ENCODE results near the gene URB2. TPM values are rescaled to one million over a fixed set of nuclear protein-coding genes. Genes with fewer than 3 reads are reported as not detected.

URB2 gene
- total and polyA plus RNA-seq, 7 experiments from 2014 or later: 5.6 to 18.2 (median 10.3) TPM

DNA sequence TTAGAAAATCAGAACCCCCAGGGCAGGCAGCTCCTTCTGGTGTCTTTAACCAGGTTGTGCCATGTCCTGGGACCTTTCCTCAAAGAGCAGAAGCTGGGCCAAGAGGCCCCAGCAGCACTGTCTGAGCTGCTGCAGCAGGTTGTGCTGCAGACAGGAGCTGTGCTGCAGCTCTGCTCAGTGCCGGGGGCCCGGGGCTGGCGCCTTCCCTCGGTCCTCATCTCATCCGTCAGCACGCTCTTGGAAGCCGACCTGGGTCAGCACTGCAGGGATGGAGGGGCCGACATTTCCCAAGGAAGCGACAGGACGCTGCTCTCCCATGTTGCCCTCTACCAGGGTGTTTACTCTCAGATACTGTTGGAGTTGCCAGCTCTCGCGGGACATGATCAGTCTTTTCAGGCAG is 11.7 kb downstream of the URB2 start:
- no peaks in the 10 kb centered on the region for H3K9me3 ChIP-seq (ENCODE audit: control insufficient read depth in 2 of 3, low read length in 3 of 3)
- H3K4me1 Mint-ChIP-seq: peaks cover 0 to 18% (median 7%) of the 10 kb centered on the region in 7 donors
- H3K36me3 Mint-ChIP-seq: peaks cover 7 to 45% (median 15%) of the 10 kb centered on the region in 5 donors
- intact Hi-C loops (cut with micrococcal nuclease): no loop called here
- ChIA-PET CTCF (no interaction called here), POLR2A (interaction anchor here (0.6 kb wide), 1 partner anchor 640 kb away, joined by 3 read pairs; no protein-coding TSS in a partner anchor)
- H3K4me3 Mint-ChIP-seq: no peak overlapping the region
- ATAC-seq (no peak), DNase-seq (no peak)
- no peaks in the 10 kb centered on the region for H3K27me3 ChIP-seq (ENCODE audit: control insufficient read depth in 2 of 2, insufficient read depth in 2 of 2, low read length in 2 of 2)
- no peaks in the 10 kb centered on the region for H3K9me3 Mint-ChIP-seq
- no peak overlapping the region for H3K4me3 ChIP-seq (ENCODE audit: low read length)
- H3K27me3 Mint-ChIP-seq: no peaks in the 10 kb centered on the region
- peaks cover 0 to 51% (median 13%) of the 10 kb centered on the region in 3 experiments for H3K36me3 ChIP-seq (ENCODE audit: control insufficient read depth in 2 of 3, insufficient read depth in 3 of 3, low read length in 3 of 3)
- no peaks in the 10 kb centered on the region for H3K4me1 ChIP-seq (ENCODE audit: control insufficient read depth in 2 of 2, insufficient read depth in 2 of 2, low read length in 2 of 2)
- H3K27ac ChIP-seq (ENCODE audit: low read depth, low read length): no peak overlapping the region
- H3K27ac Mint-ChIP-seq: no peak overlapping the region

DNA sequence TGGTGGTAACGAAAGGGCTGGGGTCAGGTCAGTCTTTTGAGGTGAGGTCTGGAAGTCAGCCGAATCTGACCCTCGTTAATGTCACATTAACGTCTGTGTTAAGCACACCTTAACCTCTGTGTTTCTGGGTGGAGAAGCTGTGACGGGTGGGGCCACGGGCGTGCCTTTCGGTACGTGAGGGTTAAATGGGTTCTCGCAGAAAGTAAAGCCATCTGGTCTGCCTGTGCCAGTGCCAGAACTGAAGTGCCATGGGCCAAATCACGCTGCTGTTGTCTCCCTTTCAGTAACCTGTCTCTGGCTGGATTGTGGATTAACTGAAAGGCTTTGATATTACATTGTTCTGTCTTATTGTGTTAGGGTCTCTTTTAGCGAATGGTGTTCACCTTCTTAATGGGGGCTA is 14.4 kb downstream of the URB2 start:
- no peaks in the 10 kb centered on the region for H3K9me3 Mint-ChIP-seq
- DNase-seq (no peak), ATAC-seq (no peak)
- Histone ChIP-seq H3K27ac (ENCODE audit: low read depth, low read length) (no peak overlapping the region), H3K36me3 (ENCODE audit: control insufficient read depth in 2 of 3, insufficient read depth in 3 of 3, low read length in 3 of 3) (peaks cover 0 to 66% (median 8%) of the 10 kb centered on the region in 3 experiments), H3K4me1 (ENCODE audit: control insufficient read depth in 2 of 2, insufficient read depth in 2 of 2, low read length in 2 of 2) (no peaks in the 10 kb centered on the region), H3K4me3 (ENCODE audit: low read length) (no peak overlapping the region), H3K27me3 (ENCODE audit: control insufficient read depth in 2 of 2, insufficient read depth in 2 of 2, low read length in 2 of 2) (no peaks in the 10 kb centered on the region), H3K9me3 (ENCODE audit: control insufficient read depth in 2 of 3, low read length in 3 of 3) (no peaks in the 10 kb centered on the region)
- ChIA-PET POLR2A (no interaction called here), CTCF (interaction anchor here (0.7 kb wide), 1 partner anchor 109 kb away, joined by 3 read pairs; no protein-coding TSS in a partner anchor)
- intact Hi-C loops (cut with micrococcal nuclease): no loop called here
- H3K36me3 Mint-ChIP-seq: peaks cover 12 to 49% (median 16%) of the 10 kb centered on the region in 5 donors
- no peak overlapping the region for H3K27ac Mint-ChIP-seq
- peak overlapping the region in 1 of 10 donors; percentile 4 for H3K4me3 Mint-ChIP-seq
- H3K4me1 Mint-ChIP-seq: peaks cover 3 to 14% (median 7%) of the 10 kb centered on the region in 7 donors
- H3K27me3 Mint-ChIP-seq: no peaks in the 10 kb centered on the region

GRCh38 chr1:229641306-229641705 is 15.3 kb downstream of the URB2 start:
- H3K36me3 Mint-ChIP-seq: peaks cover 15 to 47% (median 20%) of the 10 kb centered on the region in 5 donors
- no peak overlapping the region for H3K4me3 Mint-ChIP-seq
- Histone ChIP-seq H3K27me3 (ENCODE audit: control insufficient read depth in 2 of 2, insufficient read depth in 2 of 2, low read length in 2 of 2) (no peaks in the 10 kb centered on the region), H3K36me3 (ENCODE audit: control insufficient read depth in 2 of 3, insufficient read depth in 3 of 3, low read length in 3 of 3) (peaks cover 0 to 65% (median 0%) of the 10 kb centered on the region in 3 experiments), H3K4me3 (ENCODE audit: low read length) (no peak overlapping the region), H3K27ac (ENCODE audit: low read depth, low read length) (no peak overlapping the region), H3K4me1 (ENCODE audit: control insufficient read depth in 2 of 2, insufficient read depth in 2 of 2, low read length in 2 of 2) (no peaks in the 10 kb centered on the region), H3K9me3 (ENCODE audit: control insufficient read depth in 2 of 3, low read length in 3 of 3) (no peaks in the 10 kb centered on the region)
- ATAC-seq (no peak), DNase-seq (no peak)
- ChIA-PET POLR2A (no interaction called here), CTCF (no interaction called here)
- H3K27me3 Mint-ChIP-seq: no peaks in the 10 kb centered on the region
- intact Hi-C loops (cut with micrococcal nuclease): no loop called here
- peaks cover 5 to 14% (median 7%) of the 10 kb centered on the region in 7 donors for H3K4me1 Mint-ChIP-seq
- H3K27ac Mint-ChIP-seq: no peak overlapping the region
- no peaks in the 10 kb centered on the region for H3K9me3 Mint-ChIP-seq

- H3K4me1 ChIP-seq (ENCODE audit: control insufficient read depth in 2 of 2, insufficient read depth in 2 of 2, low read length in 2 of 2): no peaks in the 10 kb centered on the region
- intact Hi-C loops (cut with micrococcal nuclease): no loop called here
- POLR2A ChIA-PET: no interaction called here
- H3K27ac Mint-ChIP-seq: peak overlapping the region in 1 of 9 donors; percentile 5
- H3K9me3 Mint-ChIP-seq: no peaks in the 10 kb centered on the region
- no peaks in the 10 kb centered on the region for H3K27me3 ChIP-seq (ENCODE audit: control insufficient read depth in 2 of 2, insufficient read depth in 2 of 2, low read length in 2 of 2)
- H3K36me3 ChIP-seq (ENCODE audit: control insufficient read depth in 2 of 3, insufficient read depth in 3 of 3, low read length in 3 of 3): peaks cover 0 to 65% (median 8%) of the 10 kb centered on the region in 3 experiments
- no peak overlapping the region for H3K27ac ChIP-seq (ENCODE audit: low read depth, low read length)
- H3K27me3 Mint-ChIP-seq: no peaks in the 10 kb centered on the region
- no peak overlapping the region for H3K4me3 ChIP-seq (ENCODE audit: low read length)
- no peak overlapping the region for H3K4me3 Mint-ChIP-seq
- no peaks in the 10 kb centered on the region for H3K9me3 ChIP-seq (ENCODE audit: control insufficient read depth in 2 of 3, low read length in 3 of 3)
- peaks cover 16 to 49% (median 19%) of the 10 kb centered on the region in 5 donors for H3K36me3 Mint-ChIP-seq
- CTCF ChIA-PET: interaction anchor here (0.6 kb wide), 2 partner anchors 24 to 207 kb away, joined by 3 to 7 read pairs; no protein-coding TSS in a partner anchor
- DNase-seq (no peak), ATAC-seq (no peak)
- peaks cover 5 to 14% (median 7%) of the 10 kb centered on the region in 7 donors for H3K4me1 Mint-ChIP-seq
Measured at GRCh38 chr1:229642376-229642775, 16.3 kb downstream of the URB2 start.

GRCh38 chr1:229642970-229643369 is 16.9 kb downstream of the URB2 start:
- Histone ChIP-seq H3K4me3 (ENCODE audit: low read length) (no peak overlapping the region), H3K36me3 (ENCODE audit: control insufficient read depth in 2 of 3, insufficient read depth in 3 of 3, low read length in 3 of 3) (peaks cover 0 to 65% (median 11%) of the 10 kb centered on the region in 3 experiments), H3K27me3 (ENCODE audit: control insufficient read depth in 2 of 2, insufficient read depth in 2 of 2, low read length in 2 of 2) (no peaks in the 10 kb centered on the region), H3K4me1 (ENCODE audit: control insufficient read depth in 2 of 2, insufficient read depth in 2 of 2, low read length in 2 of 2) (no peaks in the 10 kb centered on the region), H3K27ac (ENCODE audit: low read depth, low read length) (no peak overlapping the region), H3K9me3 (ENCODE audit: control insufficient read depth in 2 of 3, low read length in 3 of 3) (no peaks in the 10 kb centered on the region)
- intact Hi-C loops (cut with micrococcal nuclease): no loop called here
- DNase-seq: no peak
- ATAC-seq: no peak
- H3K27me3 Mint-ChIP-seq: no peaks in the 10 kb centered on the region
- H3K4me1 Mint-ChIP-seq: peaks cover 5 to 14% (median 7%) of the 10 kb centered on the region in 7 donors
- no peak overlapping the region for H3K27ac Mint-ChIP-seq
- POLR2A ChIA-PET: no interaction called here
- H3K4me3 Mint-ChIP-seq: no peak overlapping the region
- no peaks in the 10 kb centered on the region for H3K9me3 Mint-ChIP-seq
- peaks cover 14 to 49% (median 18%) of the 10 kb centered on the region in 5 donors for H3K36me3 Mint-ChIP-seq
- CTCF ChIA-PET: interaction anchor here (0.6 kb wide), 1 partner anchor 25 kb away, joined by 7 read pairs; no protein-coding TSS in a partner anchor

GRCh38 chr1:229643996-229644745 is 18.1 kb downstream of the URB2 start:
- no peak for DNase-seq
- H3K36me3 ChIP-seq (ENCODE audit: control insufficient read depth in 2 of 3, insufficient read depth in 3 of 3, low read length in 3 of 3): peaks cover 8 to 69% (median 13%) of the 10 kb centered on the region in 3 experiments

More at GRCh38 chr1:229643996-229644745, 18.1 kb downstream of the URB2 start:
- Mint-ChIP-seq H3K36me3 (peaks cover 12 to 41% (median 18%) of the 10 kb centered on the region in 5 donors), H3K4me1 (peaks cover 5 to 12% (median 7%) of the 10 kb centered on the region in 7 donors), H3K27ac (no peak overlapping the region), H3K4me3 (no peak overlapping the region), H3K9me3 (no peaks in the 10 kb centered on the region), H3K27me3 (no peaks in the 10 kb centered on the region)
- CTCF ChIA-PET: no interaction called here
- ATAC-seq: peak; percentile 22
- Histone ChIP-seq H3K4me3 (ENCODE audit: low read length) (no peak overlapping the region), H3K27me3 (ENCODE audit: control insufficient read depth in 2 of 2, insufficient read depth in 2 of 2, low read length in 2 of 2) (no peaks in the 10 kb centered on the region), H3K4me1 (ENCODE audit: control insufficient read depth in 2 of 2, insufficient read depth in 2 of 2, low read length in 2 of 2) (no peaks in the 10 kb centered on the region), H3K9me3 (ENCODE audit: control insufficient read depth in 2 of 3, low read length in 3 of 3) (no peaks in the 10 kb centered on the region), H3K27ac (ENCODE audit: low read depth, low read length) (no peak overlapping the region)
- intact Hi-C loops (cut with micrococcal nuclease): no loop called here
- POLR2A ChIA-PET: no interaction called here

All from naive thymus-derived CD4-positive, alpha-beta T cell (primary cell).